T-helper 17 cell (primary cell): Measurements from ENCODE around the gene LAMA5. TPM values are rescaled to one million over a fixed set of nuclear protein-coding genes. Genes with fewer than 3 reads are reported as not detected.

ENCODE experiments used
- ATAC-seq: fragments of 150-1000 bp; cut with Tn5 transposase; 2 replicates; pipeline ENCODE4 v1.10.0; 2021; ENCODE audit warnings: mild to moderate bottlenecking, moderate library complexity
- DNase-seq, 3 donors: peaks; one replicate each; pipeline versions ENCODE4 v3.0.0 to v3.0.0-alpha.2; 2020 to 2021
- H3K9me3 ChIP-seq: one replicate; pipeline ENCODE4 v1.7.0; 2013; ENCODE audit warnings: low read length, mild to moderate bottlenecking; ENCODE audit not compliant: control insufficient read depth, poor library complexity, severe bottlenecking
- H3K27ac Mint-ChIP-seq: one replicate; pipeline ENCODE4 v1.8.0; 2022; ENCODE audit warnings: mild to moderate bottlenecking, moderate library complexity, mixed read lengths
- H3K27me3 Mint-ChIP-seq: one replicate; pipeline ENCODE4 v1.8.0; 2022; ENCODE audit warnings: mixed read lengths
- H3K36me3 Mint-ChIP-seq: one replicate; pipeline ENCODE4 v1.8.0; 2022; ENCODE audit warnings: low read depth, mixed read lengths
- H3K4me1 Mint-ChIP-seq: one replicate; pipeline ENCODE4 v1.8.0; 2022; ENCODE audit warnings: mild to moderate bottlenecking, mixed read lengths
- H3K4me3 Mint-ChIP-seq: one replicate; pipeline ENCODE4 v1.8.0; 2022; ENCODE audit warnings: mild to moderate bottlenecking, moderate library complexity, mixed read lengths
- total RNA-seq, 4 donors: library from RNA in 2 of 4; stranded (reverse) in 2 of 4; gene quantifications; one replicate each; pipeline ENCODE4 v1.2.3 and lab custom pipeline; 2022 to 2026

Gene LAMA5
- total RNA-seq, 2 donors from 2014 or later: 0.50 to 0.72 TPM

GRCh38 chr20:62339647-62340062, 27.5 kb downstream of the LAMA5 start:
- H3K36me3 Mint-ChIP-seq: no peaks in the 10 kb centered on the region
- no peak for DNase-seq
- no peak overlapping the region for H3K4me3 Mint-ChIP-seq
- H3K4me1 Mint-ChIP-seq: no peaks in the 10 kb centered on the region
- H3K27me3 Mint-ChIP-seq: peaks cover 18% of the 10 kb centered on the region
- H3K27ac Mint-ChIP-seq: no peak overlapping the region
- H3K9me3 ChIP-seq: no peaks in the 10 kb centered on the region
- ATAC-seq: peak; percentile 45

DNA sequence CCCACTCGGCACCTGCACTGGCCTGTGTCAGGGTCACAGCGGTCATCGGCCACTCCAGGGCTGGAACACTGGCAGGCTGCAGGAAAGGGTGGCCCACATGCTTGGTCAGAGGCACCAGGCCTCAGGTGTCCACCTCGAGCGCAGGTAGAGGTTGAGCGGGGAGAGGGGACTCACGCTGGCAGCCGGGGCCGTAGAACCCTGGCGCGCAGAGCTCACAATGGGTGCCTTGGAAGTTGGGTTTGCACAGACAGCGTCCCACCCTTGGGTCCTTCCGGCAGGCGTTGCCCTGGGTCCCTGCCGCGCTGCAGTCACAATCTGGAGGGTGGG, 28.9 kb downstream of the LAMA5 start:
- Mint-ChIP-seq H3K4me1 (no peaks in the 10 kb centered on the region), H3K4me3 (no peak overlapping the region), H3K36me3 (no peaks in the 10 kb centered on the region), H3K27ac (no peak overlapping the region), H3K27me3 (peaks cover 18% of the 10 kb centered on the region)
- no peaks in the 10 kb centered on the region for H3K9me3 ChIP-seq
- DNase-seq (no peak), ATAC-seq (no peak)

GRCh38 chr20:62337558-62338293, 29.4 kb downstream of the LAMA5 start:
- Mint-ChIP-seq H3K36me3 (no peaks in the 10 kb centered on the region), H3K4me1 (no peaks in the 10 kb centered on the region), H3K27ac (no peak overlapping the region), H3K27me3 (peaks cover 13% of the 10 kb centered on the region), H3K4me3 (no peak overlapping the region)
- H3K9me3 ChIP-seq: no peaks in the 10 kb centered on the region
- ATAC-seq (peak; percentile 63), DNase-seq (no peak)

DNA sequence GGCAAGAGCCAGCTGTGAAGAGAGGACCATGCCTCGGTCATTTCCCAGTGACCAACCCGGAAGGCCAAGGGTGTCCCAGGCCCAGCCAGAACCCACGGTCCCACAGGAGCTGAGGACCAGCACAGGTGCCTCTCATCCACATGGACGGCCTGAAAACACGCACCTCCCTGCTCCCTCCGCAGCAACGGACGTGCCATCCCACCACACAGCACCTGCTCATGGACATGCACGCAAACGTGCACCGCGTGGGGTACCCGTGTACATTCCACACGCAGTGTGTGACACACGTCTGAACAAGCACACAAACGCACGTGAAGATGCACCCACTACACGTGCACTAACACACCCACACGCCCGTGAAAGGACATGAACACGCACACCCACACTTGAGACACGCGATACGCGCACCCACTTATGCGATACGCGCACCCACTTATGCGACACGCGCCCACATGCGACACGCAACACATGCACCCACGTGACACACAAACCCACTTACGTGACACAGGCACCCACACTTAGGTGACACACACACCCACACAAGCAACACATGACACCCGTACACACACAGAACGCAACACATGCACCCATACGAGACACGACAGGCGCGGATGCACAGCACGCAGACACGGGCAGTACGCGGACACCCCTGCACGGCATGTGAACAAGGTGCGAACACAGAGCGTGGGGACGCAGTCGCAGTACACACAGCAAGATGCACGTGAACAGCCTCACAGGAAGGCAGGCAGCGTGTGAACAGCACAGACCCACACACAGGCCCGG, 30.1 kb downstream of the LAMA5 start:
- Mint-ChIP-seq H3K4me1 (no peaks in the 10 kb centered on the region), H3K36me3 (no peaks in the 10 kb centered on the region), H3K4me3 (peak overlapping the region; percentile 10), H3K27ac (no peak overlapping the region), H3K27me3 (peaks cover 13% of the 10 kb centered on the region)
- no peak for ATAC-seq
- no peak for DNase-seq
- no peaks in the 10 kb centered on the region for H3K9me3 ChIP-seq

DNA sequence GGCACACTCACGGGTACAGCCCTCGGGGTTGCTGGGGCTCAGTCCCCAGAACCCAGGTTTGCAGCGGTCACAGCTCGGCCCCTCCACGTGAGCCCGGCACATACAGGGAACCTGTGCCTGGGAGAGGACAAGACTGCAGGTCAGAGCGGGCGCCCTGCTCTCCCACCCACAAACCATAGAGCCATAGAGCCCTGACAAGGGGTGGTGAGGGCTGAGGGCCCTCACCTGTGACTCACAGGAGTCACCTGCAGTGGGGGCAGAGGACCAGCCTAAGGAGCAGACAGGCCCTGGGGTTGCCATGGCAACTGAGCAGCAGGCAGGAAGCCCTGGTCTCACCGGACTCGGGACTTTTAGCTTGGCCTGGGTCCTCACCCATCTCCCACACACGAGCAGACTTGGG, 30.8 kb downstream of the LAMA5 start:
- Mint-ChIP-seq H3K4me1 (no peaks in the 10 kb centered on the region), H3K27me3 (peaks cover 13% of the 10 kb centered on the region), H3K27ac (no peak overlapping the region), H3K4me3 (no peak overlapping the region), H3K36me3 (no peaks in the 10 kb centered on the region)
- DNase-seq (no peak), ATAC-seq (no peak)
- no peaks in the 10 kb centered on the region for H3K9me3 ChIP-seq

DNA sequence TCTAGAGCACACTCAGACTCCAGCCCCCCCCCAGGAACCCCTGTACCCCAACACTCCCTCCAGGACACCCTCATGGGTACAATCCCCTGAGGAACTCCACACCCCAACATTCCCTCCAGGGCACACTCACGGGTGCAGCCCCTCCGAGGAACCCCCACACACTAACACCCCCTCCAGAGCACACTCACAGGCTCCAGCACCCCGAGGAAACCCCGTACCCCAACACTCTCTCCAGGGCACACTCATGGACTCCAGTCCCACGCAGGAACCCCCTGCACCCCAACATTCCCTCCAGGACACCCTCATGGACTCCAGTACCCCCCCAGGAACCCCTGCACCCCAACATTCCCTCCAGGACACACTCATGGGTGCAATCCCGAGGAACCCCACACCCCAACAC, 31.6 kb downstream of the LAMA5 start:
- DNase-seq: no peak
- peaks cover 13% of the 10 kb centered on the region for H3K27me3 Mint-ChIP-seq
- no peak overlapping the region for H3K4me3 Mint-ChIP-seq
- no peaks in the 10 kb centered on the region for H3K36me3 Mint-ChIP-seq
- ATAC-seq: no peak
- no peak overlapping the region for H3K27ac Mint-ChIP-seq
- no peaks in the 10 kb centered on the region for H3K9me3 ChIP-seq
- no peaks in the 10 kb centered on the region for H3K4me1 Mint-ChIP-seq

DNA sequence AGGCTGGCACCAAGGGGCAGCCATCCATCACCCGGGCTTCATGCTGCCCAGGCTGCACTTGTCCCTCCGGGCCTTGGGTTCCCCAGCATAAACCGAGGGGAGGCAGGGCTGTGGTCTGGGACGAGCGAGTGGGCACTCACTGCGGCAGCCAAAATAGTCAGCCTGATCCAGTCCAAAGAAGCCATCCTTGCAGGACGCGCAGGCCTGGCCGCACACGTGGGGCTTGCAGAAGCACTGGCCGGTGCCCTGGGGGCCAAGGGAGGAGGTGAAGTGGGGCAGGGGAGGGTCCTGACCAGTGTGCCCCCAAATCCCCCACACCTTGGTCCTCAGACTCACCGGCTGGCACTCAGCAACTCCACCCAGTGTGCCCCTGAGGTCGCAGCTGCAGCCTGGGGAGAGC, 32.2 kb downstream of the LAMA5 start:
- no peak for ATAC-seq
- Mint-ChIP-seq H3K27ac (no peak overlapping the region), H3K4me3 (no peak overlapping the region), H3K27me3 (peaks cover 13% of the 10 kb centered on the region), H3K4me1 (no peaks in the 10 kb centered on the region), H3K36me3 (no peaks in the 10 kb centered on the region)
- no peaks in the 10 kb centered on the region for H3K9me3 ChIP-seq
- DNase-seq: no peak

- Mint-ChIP-seq H3K4me3 (no peak overlapping the region), H3K36me3 (no peaks in the 10 kb centered on the region), H3K4me1 (no peaks in the 10 kb centered on the region), H3K27ac (no peak overlapping the region), H3K27me3 (peaks cover 13% of the 10 kb centered on the region)
- no peak for ATAC-seq
- H3K9me3 ChIP-seq: no peaks in the 10 kb centered on the region
- DNase-seq: no peak
Observed at GRCh38 chr20:62333820-62334595, 33.1 kb downstream of the LAMA5 start.

DNA sequence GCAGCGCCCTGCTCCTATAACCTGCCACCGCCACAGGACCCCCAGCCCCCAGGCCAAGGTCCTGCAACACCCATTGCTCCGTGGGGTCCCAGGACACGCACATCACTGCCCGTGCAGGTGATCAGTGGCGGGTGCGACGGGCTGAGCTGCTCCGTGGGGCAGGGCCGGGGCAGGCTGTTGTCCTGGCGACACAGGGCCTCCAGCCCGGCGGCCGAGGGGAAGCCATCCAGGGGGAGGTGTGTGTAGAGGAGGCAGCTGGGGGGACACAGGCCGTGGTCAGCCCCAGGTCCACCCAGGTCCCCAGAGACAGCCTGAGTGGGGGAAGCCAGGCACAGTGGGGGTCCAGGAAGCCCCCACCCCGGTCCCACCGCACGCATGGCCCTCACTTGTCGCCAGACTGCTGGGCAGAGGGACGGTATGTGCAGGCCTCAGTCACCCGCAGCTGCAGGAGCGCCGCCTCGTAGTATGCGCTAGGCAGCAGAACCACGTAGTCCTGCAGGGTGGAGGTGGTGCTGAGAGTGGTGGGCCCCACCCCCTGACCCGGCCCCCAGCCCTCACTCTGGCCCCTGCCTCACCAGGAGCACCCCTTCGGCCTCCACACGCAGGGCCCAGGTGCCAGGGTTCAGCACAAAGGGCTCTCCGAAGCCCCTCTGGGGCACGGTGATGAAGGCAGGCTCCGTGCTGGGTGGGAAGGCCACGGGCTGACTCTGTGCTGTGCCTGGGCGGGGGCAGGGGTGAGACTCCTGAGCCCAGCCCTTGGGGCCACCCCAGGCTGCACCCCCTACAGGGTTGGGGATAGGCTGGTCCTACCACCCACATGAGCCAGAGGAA, 33.9 kb downstream of the LAMA5 start:
- Mint-ChIP-seq H3K36me3 (no peaks in the 10 kb centered on the region), H3K27ac (no peak overlapping the region), H3K27me3 (peaks cover 10% of the 10 kb centered on the region), H3K4me1 (no peaks in the 10 kb centered on the region), H3K4me3 (no peak overlapping the region)
- no peaks in the 10 kb centered on the region for H3K9me3 ChIP-seq
- no peak for ATAC-seq
- DNase-seq: no peak

DNA sequence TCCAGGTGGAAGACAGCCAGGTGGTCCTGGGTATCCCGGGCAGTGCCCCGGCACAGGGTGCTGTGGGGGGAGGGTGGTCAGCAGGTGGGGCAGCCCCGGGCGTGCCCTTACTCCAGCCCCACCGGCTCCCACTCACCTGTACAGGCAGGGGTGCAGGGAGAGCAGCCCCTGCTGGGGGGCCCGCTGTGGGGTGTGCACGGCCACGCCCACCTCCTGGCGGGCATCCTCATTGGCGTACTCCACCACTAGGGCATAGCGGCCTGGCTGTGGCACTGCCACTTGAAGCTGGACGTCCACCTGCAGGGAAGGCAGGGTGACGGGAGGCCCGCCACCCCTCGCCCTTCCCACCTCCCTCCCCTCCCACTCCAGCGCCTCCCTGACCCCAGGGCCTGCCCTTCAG, 34.7 kb downstream of the LAMA5 start:
- Mint-ChIP-seq H3K27ac (no peak overlapping the region), H3K4me3 (no peak overlapping the region), H3K36me3 (no peaks in the 10 kb centered on the region), H3K27me3 (peaks cover 2% of the 10 kb centered on the region), H3K4me1 (no peaks in the 10 kb centered on the region)
- ATAC-seq (no peak), DNase-seq (no peak)
- H3K9me3 ChIP-seq: no peaks in the 10 kb centered on the region

DNA sequence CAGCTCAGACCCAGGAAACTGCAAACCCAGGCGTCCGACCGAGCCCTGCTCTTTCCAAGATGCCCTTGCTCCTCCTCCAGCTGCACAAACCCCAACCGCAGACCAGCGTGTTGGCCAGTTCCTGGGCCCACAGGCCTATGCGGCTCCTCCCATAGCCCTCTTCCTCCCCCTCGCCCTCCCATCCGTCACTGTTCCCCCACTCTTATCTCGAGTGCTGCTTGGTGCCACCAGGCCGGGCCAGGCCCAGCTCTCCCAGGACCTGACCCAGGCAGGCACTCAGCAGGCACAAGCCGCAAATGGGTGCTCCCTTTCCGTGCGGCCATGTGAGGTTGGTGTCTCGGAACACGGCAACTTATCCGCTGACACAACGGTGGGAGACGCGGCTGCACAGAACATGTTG, 35.8 kb downstream of the LAMA5 start:
- H3K4me3 Mint-ChIP-seq: no peak overlapping the region

GRCh38 chr20:62330576-62331317, 36.4 kb downstream of the LAMA5 start:
- H3K4me3 Mint-ChIP-seq: no peak overlapping the region
- DNase-seq (no peak), ATAC-seq (no peak)
- H3K27ac Mint-ChIP-seq: no peak overlapping the region
- H3K9me3 ChIP-seq: no peaks in the 10 kb centered on the region
- peaks cover 3% of the 10 kb centered on the region for H3K4me1 Mint-ChIP-seq
- no peaks in the 10 kb centered on the region for H3K36me3 Mint-ChIP-seq
- H3K27me3 Mint-ChIP-seq: peaks cover 4% of the 10 kb centered on the region

More for the DNA sequence above, 35.8 kb downstream of the LAMA5 start:
- no peaks in the 10 kb centered on the region for H3K9me3 ChIP-seq
- DNase-seq (no peak), ATAC-seq (no peak)
- Mint-ChIP-seq H3K27me3 (peaks cover 4% of the 10 kb centered on the region), H3K4me1 (no peaks in the 10 kb centered on the region), H3K36me3 (no peaks in the 10 kb centered on the region), H3K27ac (no peak overlapping the region)
